Measurements from ENCODE around the gene CRYZL1. TPM values are rescaled to one million over a fixed set of nuclear protein-coding genes. Genes with fewer than 3 reads are reported as not detected.

Gene CRYZL1
- 92.3 TPM for total RNA-seq

GRCh38 chr21:33641352-33642026, at the start of gene CRYZL1:
Gene CRYZL1, minus strand, starts transcription at chr21:33641741. Its CDS starts 10,190 bp downstream, at chr21:33631551.

GRCh38 chr21:33642027-33642895, 720 bp upstream of the CRYZL1 start, which contains the start of gene ITSN1:
Gene ITSN1, plus strand, starts transcription at chr21:33642501. Its CDS starts 76,328 bp downstream, at chr21:33718829.

GRCh38 chr21:33588485-33589335, 52.8 kb downstream of the CRYZL1 start, which contains the start of gene DONSON:
Gene DONSON, minus strand, starts transcription at chr21:33588684. Its CDS starts 43 bp downstream, at chr21:33588641.

GRCh38 chr21:33542640-33543504, 98.7 kb downstream of the CRYZL1 start, which contains the start of gene SON:
Gene SON, plus strand, starts transcription at chr21:33543038. Its CDS starts 55 bp downstream, at chr21:33543093.

GRCh38 chr21:33541756-33542639, 99.5 kb downstream of the CRYZL1 start, which contains the start of gene GART:
Gene GART, minus strand, starts transcription at chr21:33542117. Its CDS starts 2,802 bp downstream, at chr21:33539315.

Other genes with a start within 250 kb of the CRYZL1 start
- 37.2 TPM for gene IFNGR2, start 238.3 kb downstream of the CRYZL1 start, total RNA-seq
- gene TMEM50B, start 161.8 kb downstream of the CRYZL1 start, total RNA-seq = 37.2 TPM
- gene DNAJC28, start 150.0 kb downstream of the CRYZL1 start, total RNA-seq = 5.0 TPM
- gene GART, start 99.6 kb downstream of the CRYZL1 start, total RNA-seq = 117 TPM
- gene SON, start 98.7 kb downstream of the CRYZL1 start, total RNA-seq = 240 TPM
- gene DONSON, start 53.1 kb downstream of the CRYZL1 start, total RNA-seq = 48.8 TPM
- 159 TPM for gene ITSN1, start 760 bp upstream of the CRYZL1 start, total RNA-seq